ENCODE measurements around the gene CCSER2.

CCSER2 gene

DNA sequence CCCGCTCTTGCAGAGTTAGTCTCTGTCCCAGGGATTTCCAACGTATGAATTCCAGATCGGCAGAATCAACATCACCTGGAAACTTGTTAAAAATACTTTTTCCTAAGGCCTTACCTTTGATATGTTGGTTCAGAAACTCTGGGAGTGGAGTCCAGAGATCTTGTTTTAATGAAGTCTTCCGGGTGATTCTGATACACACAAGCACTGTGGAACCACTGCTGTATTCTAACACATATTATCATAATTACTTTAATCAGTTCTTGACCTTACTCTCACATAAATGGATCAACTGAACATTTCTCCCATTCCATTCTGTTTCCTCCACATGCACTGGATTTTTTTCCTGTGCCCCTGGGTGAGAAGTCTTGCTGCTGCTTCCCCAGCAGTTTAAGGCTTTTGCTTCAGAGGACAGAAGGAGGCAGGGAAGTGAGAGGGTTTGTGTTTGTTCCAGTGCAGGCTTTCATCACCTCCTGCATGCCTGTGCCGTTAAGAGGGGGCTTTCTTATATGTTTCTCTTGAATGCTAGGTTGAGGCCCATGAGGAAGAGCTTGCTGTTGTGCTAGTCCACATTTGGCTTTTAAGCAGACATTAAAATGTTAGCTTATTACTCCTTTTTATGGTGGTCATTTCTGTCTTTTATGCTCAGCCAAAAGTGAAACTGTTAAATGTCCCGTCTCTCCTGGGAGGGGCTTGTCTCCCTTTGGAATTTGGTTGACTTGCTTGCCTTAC is 32.4 kb downstream of the CCSER2 start:
- H3K4me2 ChIP-seq (ENCODE audit: low read length) = peak overlapping the region; percentile 22; the same call in 1 of the 2 replicates
- no peaks in the 10 kb centered on the region for H3K36me3 ChIP-seq (ENCODE audit: insufficient read depth, low read length)
- H3K27ac ChIP-seq (ENCODE audit: low read depth, low read length, poor library complexity, severe bottlenecking) = no peak overlapping the region
- H3K79me2 ChIP-seq (ENCODE audit: insufficient read depth, low read length) = no peaks in the 10 kb centered on the region
- no peaks in the 10 kb centered on the region for H3K4me1 ChIP-seq (ENCODE audit: insufficient read depth, low read length, severe bottlenecking)
- H3K4me3 ChIP-seq (ENCODE audit: low read depth, low read length, poor library complexity, severe bottlenecking) = no peak overlapping the region
- no peaks in the 10 kb centered on the region for H4K20me1 ChIP-seq (ENCODE audit: insufficient read depth, low read length)
- H3K9me3 ChIP-seq (ENCODE audit: low read length) = no peaks in the 10 kb centered on the region
- H3F3A ChIP-seq (ENCODE audit: insufficient read depth, low read length) = no peaks in the 10 kb centered on the region
- H3K27me3 ChIP-seq (ENCODE audit: insufficient read depth, low read length) = no peaks in the 10 kb centered on the region
- H3K9me2 ChIP-seq (ENCODE audit: low read depth, low read length) = no peaks in the 10 kb centered on the region
- TF ChIP-seq, protein P1, sequence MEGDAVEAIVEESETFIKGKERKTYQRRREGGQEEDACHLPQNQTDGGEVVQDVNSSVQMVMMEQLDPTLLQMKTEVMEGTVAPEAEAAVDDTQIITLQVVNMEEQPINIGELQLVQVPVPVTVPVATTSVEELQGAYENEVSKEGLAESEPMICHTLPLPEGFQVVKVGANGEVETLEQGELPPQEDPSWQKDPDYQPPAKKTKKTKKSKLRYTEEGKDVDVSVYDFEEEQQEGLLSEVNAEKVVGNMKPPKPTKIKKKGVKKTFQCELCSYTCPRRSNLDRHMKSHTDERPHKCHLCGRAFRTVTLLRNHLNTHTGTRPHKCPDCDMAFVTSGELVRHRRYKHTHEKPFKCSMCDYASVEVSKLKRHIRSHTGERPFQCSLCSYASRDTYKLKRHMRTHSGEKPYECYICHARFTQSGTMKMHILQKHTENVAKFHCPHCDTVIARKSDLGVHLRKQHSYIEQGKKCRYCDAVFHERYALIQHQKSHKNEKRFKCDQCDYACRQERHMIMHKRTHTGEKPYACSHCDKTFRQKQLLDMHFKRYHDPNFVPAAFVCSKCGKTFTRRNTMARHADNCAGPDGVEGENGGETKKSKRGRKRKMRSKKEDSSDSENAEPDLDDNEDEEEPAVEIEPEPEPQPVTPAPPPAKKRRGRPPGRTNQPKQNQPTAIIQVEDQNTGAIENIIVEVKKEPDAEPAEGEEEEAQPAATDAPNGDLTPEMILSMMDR (IDR thresholded peaks at IDR 0.05; ENCODE audit: low read length) = no peak
- TF ChIP-seq EZH2 (IDR thresholded peaks at IDR 0.05; ENCODE audit: borderline replicate concordance, low read length) = no peak
- no peak overlapping the region for H3K9ac ChIP-seq (ENCODE audit: low read length)
- no peak overlapping the region for H2AFZ ChIP-seq (ENCODE audit: low read length)

DNA sequence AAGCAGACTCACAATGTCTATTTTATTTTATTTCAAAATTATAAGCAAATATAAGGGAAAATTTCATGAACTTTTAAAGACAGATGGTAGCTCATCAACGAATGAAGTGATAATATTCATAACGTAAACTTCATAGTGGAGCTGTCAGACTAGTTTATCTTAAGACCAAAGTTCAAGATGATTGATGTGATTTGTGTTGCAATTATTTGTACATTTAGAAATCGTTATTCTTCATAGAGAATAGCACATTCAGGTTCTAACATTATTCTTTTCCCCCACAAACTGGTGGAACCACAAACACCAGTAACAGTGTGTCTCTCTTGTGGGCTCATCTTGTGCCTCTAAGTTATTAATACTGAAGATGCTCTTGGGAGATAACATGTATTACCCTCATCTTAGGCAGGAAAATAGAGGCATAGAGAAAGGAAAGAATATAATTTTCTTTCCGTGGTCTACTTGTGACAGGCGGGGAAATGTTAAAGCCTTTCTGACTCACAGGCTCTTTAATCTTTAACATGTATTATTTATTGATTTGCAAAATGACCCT is 37.0 kb downstream of the CCSER2 start:
- no peaks in the 10 kb centered on the region for H4K20me1 ChIP-seq (ENCODE audit: insufficient read depth, low read length)
- H3K27me3 ChIP-seq (ENCODE audit: insufficient read depth, low read length) = no peaks in the 10 kb centered on the region
- H3K27ac ChIP-seq (ENCODE audit: low read depth, low read length, poor library complexity, severe bottlenecking) = no peak overlapping the region
- H3K36me3 ChIP-seq (ENCODE audit: insufficient read depth, low read length) = no peaks in the 10 kb centered on the region
- no peaks in the 10 kb centered on the region for H3K4me1 ChIP-seq (ENCODE audit: insufficient read depth, low read length, severe bottlenecking)
- TF ChIP-seq, protein P1 (IDR thresholded peaks at IDR 0.05; ENCODE audit: low read length) = no peak
- TF ChIP-seq EZH2 (IDR thresholded peaks at IDR 0.05; ENCODE audit: borderline replicate concordance, low read length) = no peak
- H3K4me2 ChIP-seq (ENCODE audit: low read length) = no peak overlapping the region
- no peaks in the 10 kb centered on the region for H3K9me3 ChIP-seq (ENCODE audit: low read length)
- no peaks in the 10 kb centered on the region for H3F3A ChIP-seq (ENCODE audit: insufficient read depth, low read length)
- no peak overlapping the region for H3K9ac ChIP-seq (ENCODE audit: low read length)
- H3K9me2 ChIP-seq (ENCODE audit: low read depth, low read length) = no peaks in the 10 kb centered on the region
- H2AFZ ChIP-seq (ENCODE audit: low read length) = no peak overlapping the region
- H3K79me2 ChIP-seq (ENCODE audit: insufficient read depth, low read length) = peaks cover 4% of the 10 kb centered on the region; the same call in 1 of the 2 replicates
- no peak overlapping the region for H3K4me3 ChIP-seq (ENCODE audit: low read depth, low read length, poor library complexity, severe bottlenecking)

DNA sequence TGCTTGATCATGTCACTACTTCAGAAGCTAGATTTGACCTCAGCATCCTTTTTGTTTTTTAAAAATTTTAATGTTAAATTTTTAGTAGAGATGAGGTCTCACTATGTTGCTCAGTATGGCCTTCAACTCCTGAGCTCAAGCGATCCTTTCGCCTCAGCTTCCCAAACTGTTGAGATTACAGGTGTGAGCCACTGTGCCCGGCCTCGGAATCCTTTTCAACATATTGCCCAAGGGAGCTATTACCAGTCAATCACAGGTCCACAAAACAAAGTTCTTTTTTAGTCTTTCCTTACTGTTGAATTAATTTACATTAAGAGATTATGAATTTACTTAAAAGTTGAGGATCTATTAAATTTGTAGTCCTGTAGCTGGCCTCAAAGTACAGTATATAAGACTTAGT is 37.7 kb downstream of the CCSER2 start:
- TF ChIP-seq EZH2 (IDR thresholded peaks at IDR 0.05; ENCODE audit: borderline replicate concordance, low read length) = no peak
- TF ChIP-seq, protein P1 (IDR thresholded peaks at IDR 0.05; ENCODE audit: low read length) = no peak
- Histone ChIP-seq H2AFZ (ENCODE audit: low read length) (no peak overlapping the region), H3K9ac (ENCODE audit: low read length) (no peak overlapping the region), H3K4me1 (ENCODE audit: insufficient read depth, low read length, severe bottlenecking) (no peaks in the 10 kb centered on the region), H3K79me2 (ENCODE audit: insufficient read depth, low read length) (peaks cover 4% of the 10 kb centered on the region; the same call in 1 of the 2 replicates), H4K20me1 (ENCODE audit: insufficient read depth, low read length) (no peaks in the 10 kb centered on the region), H3K9me3 (ENCODE audit: low read length) (no peaks in the 10 kb centered on the region), H3K27ac (ENCODE audit: low read depth, low read length, poor library complexity, severe bottlenecking) (no peak overlapping the region), H3F3A (ENCODE audit: insufficient read depth, low read length) (no peaks in the 10 kb centered on the region), H3K4me3 (ENCODE audit: low read depth, low read length, poor library complexity, severe bottlenecking) (no peak overlapping the region), H3K27me3 (ENCODE audit: insufficient read depth, low read length) (no peaks in the 10 kb centered on the region), H3K4me2 (ENCODE audit: low read length) (no peak overlapping the region), H3K9me2 (ENCODE audit: low read depth, low read length) (no peaks in the 10 kb centered on the region), H3K36me3 (ENCODE audit: insufficient read depth, low read length) (peaks cover 3% of the 10 kb centered on the region; the same call in 1 of the 2 replicates)
